HL-60 (cell line): ENCODE data around the gene HSPA12B.

Experiments used
- DNase-seq, 2 experiments: peaks; one replicate each; pipeline ENCODE4 v3.0.0-alpha.2; 2010 to 2020; ENCODE audit warnings: low read depth in 1 of 2, low spot score in 1 of 2
- H3K27ac ChIP-seq: fragments of 250-450 bp; sonication (Bioruptor Pico); replicated peaks from 2 replicates; pipeline ENCODE4 v1.5.1; 2020; ENCODE audit warnings: mild to moderate bottlenecking, moderate library complexity
- H3K27me3 ChIP-seq: fragments of 250-450 bp; sonication (Bioruptor Pico); 2 replicates; pipeline ENCODE4 v1.5.1; 2021; ENCODE audit warnings: mild to moderate bottlenecking, moderate library complexity; ENCODE audit not compliant: insufficient read depth, poor library complexity, severe bottlenecking
- H3K4me3 ChIP-seq: replicated peaks from 2 replicates; pipeline ENCODE4 v1.5.1; 2011; ENCODE audit warnings: mild to moderate bottlenecking, control low read depth, low read length; ENCODE audit not compliant: insufficient read depth
- CTCF ChIP-seq: IDR thresholded peaks from one replicate; pipeline ENCODE4 v1.5.1; 2011; ENCODE audit warnings: low read length, control low read depth, inconsistent platforms; ENCODE audit not compliant: insufficient read depth
- GABPA ChIP-seq: IDR thresholded peaks from 2 replicates; pipeline ENCODE4 v1.6.1; 2012; ENCODE audit warnings: low read depth
- POLR2AphosphoS5 ChIP-seq: IDR thresholded peaks from 2 replicates; pipeline ENCODE4 v1.6.1; 2012; ENCODE audit warnings: low read depth
- REST ChIP-seq: IDR thresholded peaks from 2 replicates; pipeline ENCODE4 v1.6.1; 2012; ENCODE audit warnings: low read depth; ENCODE audit not compliant: insufficient replicate concordance
- SPI1 ChIP-seq: IDR thresholded peaks from 2 replicates; pipeline ENCODE4 v1.6.1; 2012; ENCODE audit warnings: low read depth, mild to moderate bottlenecking, borderline replicate concordance

Gene HSPA12B

DNA sequence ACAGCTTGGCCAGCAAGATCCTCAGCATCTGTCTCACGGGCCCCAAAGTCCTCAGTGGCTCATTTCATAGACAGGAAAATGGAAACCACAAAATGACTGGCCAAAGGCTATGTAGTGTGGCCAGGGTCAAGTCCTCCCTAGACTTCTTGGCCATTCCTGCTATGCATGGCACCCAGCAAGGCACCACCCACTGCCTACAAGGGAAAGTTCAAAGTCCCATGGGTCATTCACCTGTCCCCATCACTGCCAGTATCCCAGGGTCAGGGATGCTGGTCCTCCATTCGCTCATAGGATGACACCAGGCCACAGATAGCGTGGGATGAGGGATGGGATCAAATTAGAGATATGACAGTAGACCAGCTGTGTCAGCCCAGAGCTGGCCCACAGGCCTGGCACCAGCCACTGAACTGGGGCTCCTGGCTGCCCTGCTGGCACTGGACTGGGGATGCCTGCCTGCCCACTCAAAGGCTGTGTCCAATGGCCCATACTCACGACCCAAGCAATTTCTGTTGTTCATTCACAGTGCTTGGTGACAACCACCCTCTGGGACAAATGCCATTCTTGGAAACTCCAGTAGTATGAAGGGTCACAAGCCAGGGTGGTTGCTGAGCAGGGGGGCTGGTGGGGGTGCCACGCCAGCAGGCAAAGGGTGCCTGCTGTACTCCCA is 23.5 kb downstream of the HSPA12B start:
- Histone ChIP-seq H3K4me3 (no peak overlapping the region), H3K27ac (no peak overlapping the region), H3K27me3 (no peaks in the 10 kb centered on the region)
- DNase-seq: no peak
- TF ChIP-seq CTCF (no peak), GABPA (no peak), SPI1 (no peak), POLR2AphosphoS5 (no peak), REST (no peak)

GRCh38 chr20:3757268-3757667 is 24.8 kb downstream of the HSPA12B start:
- TF ChIP-seq REST (no peak), POLR2AphosphoS5 (no peak), GABPA (no peak), CTCF (no peak), SPI1 (no peak)
- H3K4me3 ChIP-seq: no peak overlapping the region
- no peak overlapping the region for H3K27ac ChIP-seq
- no peaks in the 10 kb centered on the region for H3K27me3 ChIP-seq
- no peak for DNase-seq

DNA sequence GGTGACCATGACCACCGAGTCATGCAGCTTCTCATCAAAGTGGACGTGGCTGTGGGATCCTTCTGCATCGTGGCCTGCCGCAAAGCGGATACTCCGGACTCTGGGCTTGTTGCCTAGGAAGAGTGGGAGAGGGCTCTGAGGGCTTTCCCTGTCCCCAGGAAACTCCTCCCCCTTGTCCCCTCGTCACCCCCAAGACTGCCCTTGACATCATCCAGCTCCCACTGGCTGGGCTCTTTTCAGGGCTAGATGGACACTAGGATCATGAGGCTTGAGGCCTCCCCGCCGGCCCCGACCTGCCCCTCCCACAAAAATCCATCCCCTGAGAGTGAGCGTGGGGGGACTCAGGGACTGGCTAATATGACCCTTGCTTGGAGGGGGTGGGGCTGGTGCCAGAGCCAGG is 26.1 kb downstream of the HSPA12B start:
- DNase-seq: no peak
- TF ChIP-seq REST (no peak), GABPA (no peak), POLR2AphosphoS5 (no peak), CTCF (no peak)
- no peak overlapping the region for H3K27ac ChIP-seq

More for the DNA sequence above, 26.1 kb downstream of the HSPA12B start:
- Histone ChIP-seq H3K4me3 (no peak overlapping the region), H3K27me3 (no peaks in the 10 kb centered on the region)
